ENCODE measurements around the gene DACH1. TPM values are rescaled to one million over a fixed set of nuclear protein-coding genes. Genes with fewer than 3 reads are reported as not detected.
"Not testable (repeated sequence)": the region's sequence is repeated elsewhere in the genome, so short reads cannot be mapped to it uniquely, and the experiment has no call there.

DACH1 gene
- total RNA-seq, 1 donor from 2014 or later, result not detected

- CTCF ChIA-PET, result no interaction called here
- Mint-ChIP-seq H3K27me3 (no peaks in the 10 kb centered on the region), H3K36me3 (ENCODE audit: low read depth) (no peaks in the 10 kb centered on the region), H3K4me3 (no peak overlapping the region), H3K9me3 (peaks cover 2% of the 10 kb centered on the region), H3K27ac (no peak overlapping the region), H3K4me1 (no peaks in the 10 kb centered on the region)
- TF ChIP-seq CTCF (IDR thresholded peaks at IDR 0.05), result no peak
- ATAC-seq (ENCODE audit: low read depth) (no peak), DNase-seq (no peak)
- POLR2A ChIA-PET, result no interaction called here
- intact Hi-C loops (cut with micrococcal nuclease), result no loop called here
These were observed 80.1 kb downstream of the DACH1 start for GRCh38 chr13:71786875-71787274.

DNA sequence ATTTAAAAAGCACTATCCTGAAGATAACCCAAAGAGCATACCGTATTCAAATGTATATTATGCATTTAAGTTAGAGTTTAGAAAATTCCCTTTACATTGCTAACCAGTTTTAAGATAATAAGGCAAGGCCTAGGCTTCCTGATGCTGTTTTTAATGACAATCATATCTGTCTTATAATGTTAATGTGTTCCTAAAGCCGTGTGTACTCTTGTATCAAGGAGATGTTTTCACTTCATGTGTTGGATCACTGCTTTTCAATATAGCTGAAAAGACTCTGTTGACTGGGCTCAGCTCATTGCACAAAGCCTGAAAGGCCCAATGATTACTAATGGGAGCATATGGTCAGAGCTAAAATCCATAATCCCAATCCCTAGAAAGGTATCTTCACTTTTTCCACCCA lies 81.6 kb downstream of the DACH1 start:
- DNase-seq (no peak), ATAC-seq (ENCODE audit: low read depth) (no peak)
- H3K27me3 Mint-ChIP-seq, result no peaks in the 10 kb centered on the region
- H3K27ac Mint-ChIP-seq, result no peak overlapping the region
- ChIA-PET POLR2A (no interaction called here), CTCF (no interaction called here)
- H3K4me3 Mint-ChIP-seq, result no peak overlapping the region
- no peaks in the 10 kb centered on the region for H3K36me3 Mint-ChIP-seq (ENCODE audit: low read depth)
- no peak for TF ChIP-seq CTCF (IDR thresholded peaks at IDR 0.05)
- H3K4me1 Mint-ChIP-seq, result no peaks in the 10 kb centered on the region
- intact Hi-C loops (cut with micrococcal nuclease), result no loop called here
- no peaks in the 10 kb centered on the region for H3K9me3 Mint-ChIP-seq

DNA sequence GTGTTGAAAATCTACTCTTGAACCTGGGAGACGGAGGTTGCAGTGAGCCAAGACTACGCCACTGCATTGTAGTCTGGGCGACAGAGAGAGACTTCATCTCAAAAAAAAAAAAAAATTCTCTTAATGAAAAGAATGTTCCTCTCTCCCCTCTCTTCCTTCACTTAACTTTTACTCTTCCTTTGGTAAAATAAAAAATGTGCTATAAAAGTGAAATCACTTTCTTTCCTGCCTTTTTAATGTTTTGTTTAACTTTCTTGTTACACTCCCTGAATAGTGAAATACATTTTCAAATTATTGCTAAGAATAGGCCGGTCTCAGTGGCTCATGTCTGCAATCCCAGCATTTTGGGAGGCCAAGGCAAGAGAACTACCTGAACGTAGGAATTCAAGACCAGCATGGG lies 86.5 kb downstream of the DACH1 start:
- Mint-ChIP-seq H3K27ac (no peak overlapping the region), H3K4me3 (no peak overlapping the region), H3K27me3 (no peaks in the 10 kb centered on the region), H3K9me3 (no peaks in the 10 kb centered on the region), H3K4me1 (no peaks in the 10 kb centered on the region), H3K36me3 (ENCODE audit: low read depth) (no peaks in the 10 kb centered on the region)
- intact Hi-C loops (cut with micrococcal nuclease), result no loop called here
- POLR2A ChIA-PET, result no interaction called here
- TF ChIP-seq CTCF (IDR thresholded peaks at IDR 0.05), result no peak
- no peak for ATAC-seq (ENCODE audit: low read depth)
- CTCF ChIA-PET, result no interaction called here
- DNase-seq, result no peak

GRCh38 chr13:71778998-71779397 lies 88.0 kb downstream of the DACH1 start:
- intact Hi-C loops (cut with micrococcal nuclease); H3K27me3 Mint-ChIP-seq; H3K4me3 Mint-ChIP-seq; H3K9me3 Mint-ChIP-seq; DNase-seq; H3K27ac Mint-ChIP-seq; CTCF ChIA-PET; H3K36me3 Mint-ChIP-seq (ENCODE audit: low read depth); H3K4me1 Mint-ChIP-seq; POLR2A ChIA-PET; ATAC-seq (ENCODE audit: low read depth): not testable (repeated sequence)

GRCh38 chr13:71775966-71776365 lies 91.0 kb downstream of the DACH1 start:
- no peaks in the 10 kb centered on the region for H3K27me3 Mint-ChIP-seq
- no peaks in the 10 kb centered on the region for H3K9me3 Mint-ChIP-seq
- no peak overlapping the region for H3K27ac Mint-ChIP-seq
- H3K36me3 Mint-ChIP-seq (ENCODE audit: low read depth), result no peaks in the 10 kb centered on the region
- H3K4me1 Mint-ChIP-seq, result no peaks in the 10 kb centered on the region
- POLR2A ChIA-PET, result no interaction called here
- no peak overlapping the region for H3K4me3 Mint-ChIP-seq
- DNase-seq, result no peak
- intact Hi-C loops (cut with micrococcal nuclease), result no loop called here
- no peak for ATAC-seq (ENCODE audit: low read depth)
- CTCF ChIA-PET, result no interaction called here
- no peak for TF ChIP-seq CTCF (IDR thresholded peaks at IDR 0.05)

GRCh38 chr13:71774863-71775262 lies 92.1 kb downstream of the DACH1 start:
- CTCF ChIA-PET, result no interaction called here

More at GRCh38 chr13:71774863-71775262, 92.1 kb downstream of the DACH1 start:
- TF ChIP-seq CTCF (IDR thresholded peaks at IDR 0.05), result no peak
- DNase-seq (no peak), ATAC-seq (ENCODE audit: low read depth) (no peak)
- no peaks in the 10 kb centered on the region for H3K27me3 Mint-ChIP-seq
- H3K9me3 Mint-ChIP-seq, result no peaks in the 10 kb centered on the region
- no peak overlapping the region for H3K27ac Mint-ChIP-seq
- H3K4me3 Mint-ChIP-seq, result no peak overlapping the region
- no peaks in the 10 kb centered on the region for H3K4me1 Mint-ChIP-seq
- H3K36me3 Mint-ChIP-seq (ENCODE audit: low read depth), result no peaks in the 10 kb centered on the region
- POLR2A ChIA-PET, result no interaction called here
- intact Hi-C loops (cut with micrococcal nuclease), result no loop called here
